ENCODE results near the gene DDX31.

DNA sequence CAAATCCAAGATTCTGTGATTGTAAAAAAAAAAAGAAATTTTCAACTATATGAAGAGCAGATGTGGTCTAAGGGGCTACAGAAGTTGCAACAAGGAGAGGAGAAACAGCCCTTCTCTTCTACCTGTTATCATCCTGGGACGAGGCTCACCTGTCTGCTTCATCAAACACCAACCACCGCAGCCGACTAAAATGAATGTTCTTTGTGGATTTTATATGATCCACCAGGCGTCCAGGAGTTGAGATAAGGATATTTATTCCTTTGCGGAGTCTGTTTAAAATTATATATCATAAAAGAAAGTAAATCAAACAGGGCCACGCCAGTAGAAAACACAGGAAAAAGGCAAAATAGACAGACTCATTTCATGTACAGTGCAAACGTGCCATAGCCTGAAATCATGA is 21.5 kb downstream of the DDX31 start:
- TF ChIP-seq, protein P1, sequence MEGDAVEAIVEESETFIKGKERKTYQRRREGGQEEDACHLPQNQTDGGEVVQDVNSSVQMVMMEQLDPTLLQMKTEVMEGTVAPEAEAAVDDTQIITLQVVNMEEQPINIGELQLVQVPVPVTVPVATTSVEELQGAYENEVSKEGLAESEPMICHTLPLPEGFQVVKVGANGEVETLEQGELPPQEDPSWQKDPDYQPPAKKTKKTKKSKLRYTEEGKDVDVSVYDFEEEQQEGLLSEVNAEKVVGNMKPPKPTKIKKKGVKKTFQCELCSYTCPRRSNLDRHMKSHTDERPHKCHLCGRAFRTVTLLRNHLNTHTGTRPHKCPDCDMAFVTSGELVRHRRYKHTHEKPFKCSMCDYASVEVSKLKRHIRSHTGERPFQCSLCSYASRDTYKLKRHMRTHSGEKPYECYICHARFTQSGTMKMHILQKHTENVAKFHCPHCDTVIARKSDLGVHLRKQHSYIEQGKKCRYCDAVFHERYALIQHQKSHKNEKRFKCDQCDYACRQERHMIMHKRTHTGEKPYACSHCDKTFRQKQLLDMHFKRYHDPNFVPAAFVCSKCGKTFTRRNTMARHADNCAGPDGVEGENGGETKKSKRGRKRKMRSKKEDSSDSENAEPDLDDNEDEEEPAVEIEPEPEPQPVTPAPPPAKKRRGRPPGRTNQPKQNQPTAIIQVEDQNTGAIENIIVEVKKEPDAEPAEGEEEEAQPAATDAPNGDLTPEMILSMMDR (IDR thresholded peaks at IDR 0.05), result no peak
- no peak for TF ChIP-seq POLR2A (IDR thresholded peaks at IDR 0.05)

Measured in lower leg skin (tissue), 3 donors.